Mesenteric fat pad (tissue), 1 donor: ENCODE data around the gene SGTA. TPM values are rescaled to one million over a fixed set of nuclear protein-coding genes. Genes with fewer than 3 reads are reported as not detected.

ENCODE experiments used
- DNase-seq: peaks from one replicate; pipeline ENCODE4 v3.0.0-alpha.2; 2020; ENCODE audit warnings: low spot score
- total RNA-seq: library from RNA; stranded (reverse); fragmentation: NEBNext Ultra II Directional; extraction: Animal tissue kit (Norgen Biotek cat#: 25700); gene quantifications from one replicate; pipeline ENCODE4 v1.2.1, GENCODE V29; 2021
- donor health status: DM: yes; HTN: yes; CAD: no.

SGTA gene
- total RNA-seq, 1 donor from 2014 or later = 37.8 TPM

DNA sequence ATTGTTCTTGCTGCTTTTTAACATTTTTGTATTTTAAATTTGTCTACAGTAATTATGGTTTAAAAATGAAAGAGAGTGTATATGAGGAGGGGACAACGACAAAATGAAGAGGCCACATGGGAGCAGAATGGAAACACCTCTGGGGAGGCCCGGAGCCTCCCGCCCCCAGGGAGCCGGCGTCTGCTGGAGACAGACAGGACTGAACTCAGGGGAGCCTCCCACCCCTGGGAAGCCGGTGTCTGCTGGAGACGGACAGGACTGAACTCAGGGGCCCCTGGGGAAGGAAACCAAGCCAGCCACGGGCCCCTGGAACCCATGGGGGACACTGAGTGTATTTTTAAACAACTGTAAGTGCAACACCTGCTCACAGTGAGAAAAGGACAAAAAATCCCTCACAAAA lies 26.6 kb downstream of the SGTA start:
- no peak for DNase-seq

DNA sequence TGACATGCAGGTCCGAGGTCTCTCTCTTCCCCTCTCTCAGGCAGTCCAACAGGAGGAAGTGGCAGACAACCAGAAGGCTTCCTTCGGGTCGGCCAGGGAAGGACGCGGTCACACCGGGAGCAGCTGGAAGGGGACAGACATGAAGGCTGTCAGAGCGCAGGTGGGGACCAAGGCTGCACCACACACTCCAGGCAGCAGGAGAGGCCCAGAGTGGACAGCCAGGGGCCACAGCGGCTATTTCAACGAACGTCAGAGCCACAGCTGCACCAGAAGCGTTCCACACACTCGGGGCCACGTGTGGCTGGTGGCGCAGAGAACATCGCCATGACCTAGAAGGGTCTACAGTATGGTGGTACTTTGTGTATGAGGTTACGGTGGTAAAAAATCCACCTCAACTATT lies 27.3 kb downstream of the SGTA start:
- DNase-seq = no peak

DNA sequence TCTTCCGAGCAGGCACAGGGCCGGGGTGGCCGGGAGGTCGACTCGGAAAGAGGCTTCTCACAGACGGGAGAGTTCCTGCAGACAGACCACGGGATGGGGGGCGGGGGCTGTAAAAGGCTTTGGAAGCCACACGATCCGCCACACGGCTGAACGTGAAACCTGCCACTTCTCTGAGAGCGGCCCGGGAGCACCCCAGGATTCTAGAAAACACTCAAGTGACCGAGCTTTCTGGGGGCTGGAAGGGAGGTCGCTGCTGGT lies 27.7 kb downstream of the SGTA start:
- DNase-seq = no peak

DNA sequence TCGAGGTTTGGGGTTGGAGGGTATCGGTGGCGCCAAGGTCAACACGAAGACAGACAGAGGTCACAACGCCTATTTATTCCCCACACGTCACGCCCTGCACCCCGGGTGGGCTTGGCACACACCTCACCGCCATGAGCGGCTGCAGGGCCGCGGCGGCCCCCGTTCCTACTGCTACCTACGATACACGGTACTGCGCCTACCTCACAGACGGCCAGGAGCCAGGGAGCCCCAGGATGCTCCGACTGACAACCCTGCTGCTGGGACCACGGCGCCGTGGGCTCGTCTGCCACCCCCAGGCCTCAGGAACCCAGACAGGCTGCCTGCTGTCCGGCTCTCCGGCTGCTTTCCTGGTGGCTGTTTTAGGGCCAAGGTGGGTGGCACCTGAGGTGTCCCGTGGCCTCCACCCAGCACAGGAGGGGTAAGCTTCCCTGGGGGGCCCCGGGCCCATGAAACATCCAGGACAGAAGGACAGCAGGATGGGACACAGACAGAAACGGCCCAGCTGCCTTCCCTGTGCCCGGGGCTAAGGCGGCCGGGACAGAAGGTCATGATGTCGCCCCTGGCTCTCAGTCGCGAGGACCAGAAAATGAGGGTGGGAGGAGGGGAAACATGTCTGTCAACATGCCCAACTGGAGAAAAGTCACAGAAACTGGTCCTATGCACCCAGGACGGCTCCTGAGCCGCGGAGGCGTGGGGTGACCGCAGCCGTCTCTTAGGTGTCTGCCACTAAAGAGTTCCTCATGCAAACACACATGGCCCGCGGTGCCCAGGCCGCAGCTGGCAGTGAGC lies 28.2 kb downstream of the SGTA start:
- no peak for DNase-seq

DNA sequence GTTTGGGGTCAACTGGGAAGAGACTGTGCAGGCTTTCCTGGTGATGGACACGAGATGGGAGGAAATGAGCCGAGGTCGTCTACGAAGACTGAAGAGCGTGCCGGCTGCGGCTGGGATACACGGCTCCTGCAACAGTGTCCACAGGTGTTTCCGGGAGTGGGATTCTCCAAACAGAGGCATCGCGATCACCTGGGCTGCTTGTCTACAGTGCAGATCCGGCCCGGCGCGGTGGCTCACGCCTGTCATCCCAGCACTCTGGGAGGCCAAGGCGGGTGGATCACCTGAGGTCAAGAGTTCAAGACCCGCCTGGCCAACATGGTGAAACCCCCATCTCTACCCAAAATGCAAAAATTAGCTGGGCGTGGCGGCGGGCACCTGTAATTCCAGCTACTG lies 31.6 kb downstream of the SGTA start:
- no peak for DNase-seq

DNA sequence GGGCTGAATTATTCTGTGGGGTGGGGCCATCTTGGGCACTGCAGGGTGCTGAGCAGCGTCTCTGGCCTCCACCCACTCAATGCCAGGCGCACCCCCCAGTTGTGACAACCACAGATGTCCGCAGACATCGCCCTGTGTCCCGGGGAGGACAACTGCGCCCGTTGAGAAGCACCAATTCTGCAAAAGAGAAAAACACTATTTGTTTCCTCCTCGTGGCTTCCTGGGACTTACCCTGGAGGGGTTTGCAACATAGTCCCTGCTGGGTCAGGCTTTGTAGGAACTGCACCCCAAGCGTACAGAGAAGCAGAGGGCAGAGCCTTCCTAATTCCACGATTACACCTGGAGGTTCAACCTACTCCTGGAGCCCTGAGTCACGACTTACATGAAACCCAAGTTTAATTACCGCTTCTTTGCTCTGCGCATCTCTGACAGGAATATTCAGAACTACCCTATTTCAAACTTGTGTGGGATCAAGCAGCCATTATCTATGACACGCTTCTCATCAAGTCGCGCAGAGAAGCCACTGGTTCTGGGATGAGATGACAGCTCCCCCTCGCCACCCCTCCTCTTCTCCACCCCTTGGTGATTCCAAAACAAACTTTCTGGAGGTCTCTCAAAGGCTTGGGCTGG lies 32.1 kb downstream of the SGTA start:
- no peak for DNase-seq

DNA sequence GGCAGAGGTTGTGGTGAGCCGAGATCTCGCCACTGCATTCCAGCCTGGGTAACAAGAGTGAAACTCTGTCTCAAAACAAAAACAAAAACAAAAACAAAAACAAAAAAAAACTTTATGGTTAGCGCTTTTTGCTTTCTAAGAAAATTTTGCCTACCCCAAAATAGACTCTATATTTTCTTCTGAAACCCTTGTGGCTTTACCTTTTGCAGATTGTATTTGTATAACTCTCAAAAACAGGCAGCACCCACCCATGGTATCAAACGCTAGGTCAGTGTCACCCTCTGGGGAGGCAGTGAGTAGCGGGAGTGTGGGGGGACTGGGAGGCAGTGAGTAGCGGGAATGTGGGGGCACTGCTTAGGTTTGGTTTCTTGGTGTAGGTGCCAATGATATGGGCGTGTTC lies 35.7 kb downstream of the SGTA start:
- DNase-seq = no peak

DNA sequence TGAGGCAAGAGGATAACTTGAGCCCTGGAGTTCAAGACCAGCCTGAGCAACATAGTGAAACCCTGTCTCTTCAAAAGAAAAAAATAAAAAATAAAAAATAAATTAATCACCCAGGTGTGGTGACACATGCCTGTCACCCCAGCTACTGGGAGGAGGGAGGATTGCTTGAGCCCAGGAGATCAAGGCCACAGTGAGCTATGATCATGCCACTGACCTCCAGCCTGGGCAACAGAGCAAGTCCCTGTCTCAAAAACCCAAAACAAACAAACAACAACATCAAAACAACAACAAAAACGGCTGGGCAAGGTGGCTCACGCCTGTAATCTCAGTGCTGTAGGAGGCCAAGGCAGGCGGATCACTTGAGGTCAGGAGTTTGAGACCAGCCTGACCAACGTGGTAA lies 39.0 kb downstream of the SGTA start:
- no peak for DNase-seq

DNA sequence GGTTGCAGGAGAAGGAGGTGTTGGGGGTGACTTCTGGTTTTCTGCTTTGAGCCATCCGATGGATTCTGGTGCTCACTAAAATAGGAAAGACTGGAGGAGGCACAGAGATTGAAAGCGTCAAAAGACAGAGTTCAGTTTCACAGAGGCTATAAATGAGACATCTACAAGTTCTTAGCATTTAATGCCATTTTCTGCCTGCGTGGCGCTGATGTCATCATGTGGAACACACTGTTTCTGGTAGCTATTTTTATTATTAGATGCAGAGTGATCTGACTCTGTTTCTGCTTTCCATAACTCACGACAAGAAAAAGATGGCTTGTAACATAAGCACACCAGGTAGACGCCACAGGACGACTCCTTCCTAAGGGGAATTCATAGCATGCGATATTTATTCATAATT lies 40.0 kb downstream of the SGTA start:
- no peak for DNase-seq

DNA sequence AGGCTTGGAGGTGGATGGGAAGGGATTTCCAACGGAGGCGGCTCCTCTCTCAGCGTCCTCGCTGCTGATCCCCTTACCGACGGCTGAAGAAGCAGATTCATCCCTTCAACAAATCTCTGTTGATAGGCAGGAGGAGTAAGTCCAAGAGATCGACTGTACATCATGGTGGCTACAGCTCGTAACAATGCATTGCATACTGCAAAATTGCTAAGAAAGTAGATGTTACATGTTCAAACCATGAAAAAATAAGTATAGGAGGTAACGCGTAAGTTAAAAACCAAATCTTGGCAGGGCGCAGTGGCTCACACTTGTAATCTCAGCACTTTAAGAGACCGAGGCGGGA lies 42.8 kb downstream of the SGTA start:
- no peak for DNase-seq

DNA sequence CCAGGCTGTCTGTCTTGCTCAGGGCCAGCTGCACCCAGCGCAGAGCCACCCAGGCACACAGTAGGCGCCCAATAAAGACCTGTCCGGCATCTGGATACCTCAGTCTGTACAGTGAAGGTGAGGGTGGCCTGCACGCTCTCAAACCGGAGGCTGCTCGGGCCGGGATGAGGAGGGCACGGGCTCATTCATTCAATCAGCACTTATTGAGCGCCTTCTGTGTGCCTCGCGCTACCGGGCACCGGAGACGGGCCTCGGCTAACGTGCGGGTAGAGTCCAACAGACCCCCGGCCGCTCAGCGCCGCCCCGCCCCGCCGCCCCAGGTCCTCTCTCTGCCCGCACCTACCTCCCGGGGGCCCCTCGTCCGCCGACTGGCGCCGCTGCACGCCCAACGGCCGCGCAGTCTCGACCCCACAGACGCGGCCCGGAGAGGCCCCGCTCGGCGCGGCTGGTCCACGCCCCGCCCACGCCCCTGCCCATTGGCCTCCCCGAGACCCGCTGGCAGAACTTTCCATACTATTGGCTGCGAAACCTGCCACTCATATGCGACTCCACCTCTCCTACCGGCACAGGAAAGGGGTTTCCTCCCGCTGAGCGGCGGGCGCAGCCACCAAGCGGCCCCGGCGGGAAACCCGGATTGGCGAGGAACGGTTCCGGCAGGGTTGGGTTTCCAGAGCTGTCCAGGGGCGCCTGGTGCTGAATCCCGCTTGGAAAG lies 43.3 kb downstream of the SGTA start, which contains the start of gene SLC39A3:
TSS of gene SLC39A3 (minus strand) at position 416 of the 712 bp plus-strand sequence. CDS start 2,760 bp downstream, outside the sequence.
- DNase-seq = peak; percentile 98

DNA sequence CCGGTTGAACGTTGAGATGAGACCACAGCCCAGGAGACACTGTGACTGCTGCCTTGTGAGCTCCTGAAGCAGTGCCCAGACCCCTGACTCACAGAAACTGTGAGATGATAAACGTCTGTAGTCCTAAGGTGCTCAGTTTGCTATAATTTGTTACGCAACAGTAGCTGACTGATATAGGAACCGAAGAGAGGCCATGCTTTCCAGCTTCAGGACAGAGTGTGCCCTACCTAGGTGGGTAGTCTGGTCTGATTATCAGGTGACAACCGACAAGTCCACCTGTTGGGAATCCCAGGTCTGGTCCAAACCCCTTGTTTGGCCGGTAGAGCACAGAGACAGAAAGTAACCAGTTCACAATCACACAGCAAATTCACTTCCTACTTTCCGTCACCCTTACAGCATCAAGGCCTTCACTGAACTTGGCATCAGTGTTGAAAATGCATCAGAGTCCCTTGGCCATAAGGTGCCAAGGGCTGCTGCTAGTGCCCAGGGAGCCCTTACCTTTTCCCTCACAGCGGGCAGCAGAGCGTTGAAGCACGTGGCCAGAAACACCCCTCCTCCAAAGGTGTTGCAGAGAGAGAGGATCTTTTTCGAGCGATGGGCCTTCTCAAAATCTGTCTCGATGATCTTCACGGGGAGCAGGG lies 46.4 kb downstream of the SGTA start:
- DNase-seq = no peak

DNA sequence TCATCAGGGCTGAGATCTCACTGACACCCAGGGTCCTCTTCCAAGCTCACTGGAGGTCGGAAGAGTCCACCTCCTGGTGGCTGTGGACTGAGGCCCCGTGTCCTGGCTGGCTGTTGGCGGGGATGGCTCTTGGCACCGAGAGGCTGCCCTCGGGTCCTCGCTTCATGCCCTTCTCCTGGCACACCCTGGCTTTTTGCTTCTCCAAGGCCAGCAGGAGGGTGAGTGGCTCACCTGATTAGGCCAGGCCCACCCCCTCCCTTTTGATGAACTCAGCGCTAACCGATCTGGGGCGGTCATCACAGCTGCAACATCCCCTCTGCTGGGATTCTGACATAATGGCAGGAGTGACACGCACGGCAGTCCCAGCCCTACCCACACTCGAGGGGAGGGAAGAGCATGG lies 47.7 kb downstream of the SGTA start:
- no peak for DNase-seq

DNA sequence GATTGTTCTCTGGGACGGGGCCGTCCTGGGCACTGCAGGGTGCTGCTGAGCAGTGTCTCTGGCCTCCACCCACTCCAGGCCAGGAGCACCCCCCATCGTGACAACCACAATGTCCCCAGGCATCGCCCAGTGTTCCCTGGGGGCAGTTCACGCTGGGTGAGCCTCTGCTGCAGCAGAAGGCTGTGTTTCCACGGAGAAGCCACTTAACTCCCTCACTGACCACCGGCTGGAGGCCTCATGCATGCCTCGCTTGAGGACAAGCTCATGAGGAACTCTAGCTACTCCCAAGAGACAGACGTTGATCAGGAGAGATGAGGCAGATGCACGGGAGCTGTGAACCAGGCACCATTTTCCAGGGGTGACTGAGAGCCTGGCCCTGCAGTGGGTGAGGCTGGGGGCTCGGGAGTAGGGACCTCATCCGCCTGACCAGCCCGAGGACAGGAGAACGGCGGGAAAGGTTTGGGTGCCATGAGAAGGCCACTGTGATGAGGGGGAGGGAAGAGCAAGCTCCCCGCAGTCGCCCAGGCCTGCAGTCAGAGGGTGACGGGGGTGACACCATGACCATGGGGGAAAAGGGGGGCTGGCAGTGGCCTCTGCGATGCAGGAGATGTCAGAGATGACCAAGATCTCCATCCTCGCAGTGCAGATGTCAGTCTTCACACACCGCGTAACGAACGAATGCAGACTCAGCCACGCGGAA lies 48.3 kb downstream of the SGTA start:
- DNase-seq = no peak

DNA sequence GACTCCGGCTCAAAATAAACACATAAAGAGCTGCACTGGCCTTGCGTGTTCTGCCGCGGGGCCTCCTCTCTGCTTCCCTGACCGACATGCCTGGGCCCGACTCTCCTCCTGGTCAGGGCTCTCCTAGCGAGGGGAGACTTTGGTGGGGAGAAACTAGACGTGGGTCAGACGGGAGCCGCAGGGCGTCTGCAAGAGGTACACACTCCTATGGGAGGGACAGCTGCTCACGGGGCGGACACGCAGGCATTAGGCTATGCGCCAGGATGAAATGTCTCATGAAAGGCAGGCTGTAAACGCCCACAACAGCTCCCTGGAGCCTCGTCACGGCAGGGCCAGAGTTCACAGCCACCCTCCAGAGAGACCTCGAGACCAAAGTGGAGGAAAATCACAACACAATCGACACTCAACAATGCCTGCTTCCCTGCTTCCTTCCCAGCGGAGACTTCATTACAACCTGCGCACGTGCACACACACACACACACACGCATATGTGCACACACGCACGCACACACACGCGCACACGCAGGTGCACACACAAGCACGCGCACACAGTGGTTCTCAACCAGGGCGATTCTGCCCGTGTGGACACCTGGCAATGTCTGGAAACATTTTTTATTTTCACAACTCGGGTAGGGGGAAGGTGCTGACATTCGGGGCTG lies 49.0 kb downstream of the SGTA start:
- no peak for DNase-seq

DNA sequence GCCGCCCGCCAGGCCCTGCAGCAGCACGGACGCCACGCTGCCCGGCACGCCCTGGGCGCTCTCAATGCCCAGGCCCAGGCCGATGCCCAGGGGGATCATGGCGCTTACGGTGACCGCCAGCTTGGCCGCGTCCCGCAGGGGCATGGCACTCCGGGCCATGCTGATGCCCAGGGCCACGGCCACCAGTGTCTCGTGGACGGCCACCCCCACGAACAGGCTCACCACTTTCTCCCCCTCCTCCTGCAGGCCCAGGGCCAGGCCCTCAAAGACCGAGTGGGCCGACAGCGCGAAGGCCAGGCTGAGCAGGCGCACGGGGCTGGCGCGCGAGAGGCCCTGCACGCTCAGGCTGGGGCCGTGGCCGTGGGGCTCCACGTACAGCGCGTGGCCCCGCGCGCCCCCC lies 50.2 kb downstream of the SGTA start:
- no peak for DNase-seq

DNA sequence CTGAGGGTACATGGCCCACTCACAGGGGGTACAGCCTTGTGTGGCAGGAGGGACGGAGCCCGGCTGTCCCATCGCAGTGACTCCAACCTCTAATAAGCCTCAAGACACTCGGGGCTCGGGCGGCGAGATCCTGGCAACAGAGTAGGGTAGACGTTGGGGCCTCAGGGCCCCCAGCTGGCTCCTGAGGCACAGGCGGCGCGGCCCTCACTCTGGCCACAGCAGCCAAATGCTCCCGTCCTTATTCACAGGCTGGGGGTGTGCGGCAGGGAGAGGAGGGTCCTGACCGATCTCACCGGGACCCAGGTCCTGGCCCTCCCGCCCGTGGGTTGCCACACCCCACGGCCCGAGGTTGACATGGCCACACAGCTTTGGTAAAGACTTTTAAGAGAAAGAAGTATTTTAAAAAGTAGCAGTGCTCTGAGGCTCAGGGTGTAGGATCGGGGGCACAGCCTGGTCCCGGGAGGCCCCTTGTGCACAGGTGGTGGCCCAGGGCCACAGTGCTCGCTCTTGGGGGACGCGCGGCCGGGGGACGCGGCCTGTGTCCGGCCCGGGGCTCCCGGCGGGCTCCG lies 50.8 kb downstream of the SGTA start:
- DNase-seq = no peak

DNA sequence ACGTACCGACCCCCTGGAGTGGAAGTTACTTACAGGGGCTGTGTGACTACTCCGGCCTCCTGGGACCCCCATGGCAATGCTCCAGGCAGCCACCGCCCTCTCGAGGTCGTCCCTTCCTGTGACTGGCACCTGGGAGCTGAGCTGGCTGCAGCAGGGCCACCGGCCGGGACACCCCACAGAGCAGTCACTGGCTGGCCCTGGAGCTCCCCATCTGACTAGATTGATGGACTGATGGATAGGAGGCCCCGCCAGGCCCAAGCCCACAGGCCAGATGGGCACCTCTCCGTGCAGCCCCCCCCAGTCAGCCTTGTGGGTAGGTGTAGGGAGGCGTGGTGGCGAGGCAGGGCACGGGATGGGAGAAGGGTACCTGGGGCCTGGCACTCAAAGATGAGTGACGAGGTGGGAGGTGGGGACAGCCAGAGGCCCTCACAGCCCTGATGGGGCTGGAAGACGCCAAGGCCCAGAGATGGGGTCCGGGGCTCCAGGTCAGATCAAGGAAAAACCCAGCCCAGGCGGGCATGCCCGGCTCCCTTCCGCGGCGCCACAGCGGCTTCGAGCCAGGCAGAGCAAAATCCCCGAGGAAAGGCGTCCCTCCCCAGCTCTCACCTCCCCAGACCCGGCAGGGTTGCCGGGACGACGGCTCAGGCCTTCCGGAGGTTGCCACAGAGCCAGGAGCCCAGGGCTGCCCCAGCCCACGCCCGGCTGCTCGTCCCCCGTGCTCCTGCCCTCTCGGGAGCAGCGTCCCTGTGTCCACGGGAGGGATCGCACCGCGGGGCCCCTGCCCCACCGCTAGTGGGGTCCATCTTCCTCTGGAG lies 51.7 kb downstream of the SGTA start:
- no peak for DNase-seq

DNA sequence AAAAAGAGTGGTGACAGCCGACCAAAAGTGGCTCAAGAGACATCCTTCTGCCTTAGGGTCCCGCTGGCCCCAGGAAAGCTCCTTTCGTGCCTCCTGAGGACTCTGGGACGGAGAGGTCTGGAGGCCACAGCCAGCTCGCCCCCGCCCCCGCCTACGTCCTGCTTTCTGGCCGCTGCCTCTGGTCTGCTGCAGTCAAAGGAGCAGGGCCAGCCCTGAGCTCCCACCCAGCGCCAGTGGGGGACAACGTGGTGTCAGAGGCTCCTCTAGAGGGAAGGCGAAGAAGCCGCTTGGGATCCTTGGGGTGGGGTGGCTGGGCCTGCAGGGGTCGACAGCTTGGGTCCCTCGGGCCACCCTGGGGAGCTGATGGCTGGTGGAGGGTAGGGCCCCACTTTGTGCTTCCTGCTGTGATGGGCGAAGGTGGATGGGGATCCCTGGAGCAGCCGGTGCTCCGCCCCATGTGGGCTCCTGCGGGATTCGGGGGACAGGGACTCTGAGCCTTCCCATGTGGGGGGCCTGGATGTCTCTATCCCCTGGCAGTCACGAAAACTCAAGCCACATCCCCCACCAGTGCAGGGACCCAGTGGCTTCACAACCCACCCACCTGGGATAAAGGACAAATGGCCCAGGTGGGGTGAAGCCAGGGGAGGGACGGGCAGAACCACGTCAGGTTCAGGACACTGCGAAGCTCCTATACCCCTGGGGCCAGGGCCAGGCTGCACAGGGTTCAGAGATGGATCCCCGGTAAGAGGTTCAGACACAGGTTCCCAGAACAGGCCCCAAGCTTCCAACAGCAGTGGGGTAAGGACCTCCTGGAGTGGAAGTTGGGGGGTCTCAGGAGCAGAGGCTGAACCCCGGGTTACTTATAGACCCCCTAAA lies 52.9 kb downstream of the SGTA start:
- no peak for DNase-seq
